Measurements from ENCODE around the gene SUPT3H.
A peak's percentile ranks its signal among the peaks of the same experiment; 100 is the strongest.

Gene SUPT3H

DNA sequence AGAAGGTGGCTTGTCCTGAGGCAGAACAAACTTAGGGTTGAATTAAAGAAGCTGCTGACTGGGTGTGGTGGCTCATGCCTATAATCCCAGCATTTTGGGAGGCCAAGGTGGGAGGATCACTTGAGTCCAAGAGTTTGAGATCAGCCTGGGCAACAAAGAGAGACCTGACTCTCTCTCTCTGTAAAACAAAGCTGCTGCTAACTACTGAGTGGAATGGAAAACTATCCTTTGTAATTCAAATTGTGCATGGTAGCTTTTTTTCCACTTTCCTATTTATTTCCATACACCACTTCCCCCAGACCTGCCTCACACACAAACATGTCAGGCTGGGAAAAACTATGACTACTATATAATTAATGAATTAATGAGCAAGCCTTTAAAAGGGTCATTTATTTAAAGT, 553.2 kb downstream of the SUPT3H start:
- TF ChIP-seq, protein P1, sequence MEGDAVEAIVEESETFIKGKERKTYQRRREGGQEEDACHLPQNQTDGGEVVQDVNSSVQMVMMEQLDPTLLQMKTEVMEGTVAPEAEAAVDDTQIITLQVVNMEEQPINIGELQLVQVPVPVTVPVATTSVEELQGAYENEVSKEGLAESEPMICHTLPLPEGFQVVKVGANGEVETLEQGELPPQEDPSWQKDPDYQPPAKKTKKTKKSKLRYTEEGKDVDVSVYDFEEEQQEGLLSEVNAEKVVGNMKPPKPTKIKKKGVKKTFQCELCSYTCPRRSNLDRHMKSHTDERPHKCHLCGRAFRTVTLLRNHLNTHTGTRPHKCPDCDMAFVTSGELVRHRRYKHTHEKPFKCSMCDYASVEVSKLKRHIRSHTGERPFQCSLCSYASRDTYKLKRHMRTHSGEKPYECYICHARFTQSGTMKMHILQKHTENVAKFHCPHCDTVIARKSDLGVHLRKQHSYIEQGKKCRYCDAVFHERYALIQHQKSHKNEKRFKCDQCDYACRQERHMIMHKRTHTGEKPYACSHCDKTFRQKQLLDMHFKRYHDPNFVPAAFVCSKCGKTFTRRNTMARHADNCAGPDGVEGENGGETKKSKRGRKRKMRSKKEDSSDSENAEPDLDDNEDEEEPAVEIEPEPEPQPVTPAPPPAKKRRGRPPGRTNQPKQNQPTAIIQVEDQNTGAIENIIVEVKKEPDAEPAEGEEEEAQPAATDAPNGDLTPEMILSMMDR (IDR thresholded peaks at IDR 0.05; ENCODE audit: low read depth, low read length): no peak
- no peak overlapping the region for H3K27ac ChIP-seq
- no peaks in the 10 kb centered on the region for H3K27me3 ChIP-seq (ENCODE audit: insufficient read depth, low read depth, severe bottlenecking)
- no peak overlapping the region for H3K4me3 ChIP-seq (ENCODE audit: low read depth, low read length)
- H3K36me3 ChIP-seq: no peaks in the 10 kb centered on the region
- DNase-seq: no peak
- no peaks in the 10 kb centered on the region for H3K9me3 ChIP-seq (ENCODE audit: severe bottlenecking)

GRCh38 chr6:44820759-44821158, 557.0 kb downstream of the SUPT3H start:
- TF ChIP-seq, protein P1 (IDR thresholded peaks at IDR 0.05; ENCODE audit: low read depth, low read length): no peak
- no peak overlapping the region for H3K4me3 ChIP-seq (ENCODE audit: low read depth, low read length)
- no peaks in the 10 kb centered on the region for H3K36me3 ChIP-seq
- no peak overlapping the region for H3K27ac ChIP-seq
- H3K9me3 ChIP-seq (ENCODE audit: severe bottlenecking): peaks cover 10% of the 10 kb centered on the region
- no peak for DNase-seq
- H3K27me3 ChIP-seq (ENCODE audit: insufficient read depth, low read depth, severe bottlenecking): no peaks in the 10 kb centered on the region

DNA sequence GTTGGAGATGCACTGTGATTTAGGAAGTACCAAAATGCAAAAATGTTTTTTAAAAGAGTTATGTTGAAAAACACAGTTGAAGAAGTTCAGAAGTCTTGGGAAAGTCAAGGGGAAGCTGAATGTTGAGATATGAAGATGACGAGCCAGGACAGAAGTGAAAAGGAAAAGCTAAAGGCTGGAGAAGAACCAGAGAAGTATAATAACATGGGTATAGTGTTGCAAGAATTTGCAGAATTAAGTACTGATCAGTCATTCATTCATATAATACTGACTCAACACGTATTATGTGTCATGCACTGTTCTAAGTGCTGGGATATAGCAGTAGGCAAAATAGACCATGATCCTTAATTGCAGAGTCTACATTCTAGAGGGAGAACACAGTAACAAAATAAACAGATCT, 557.4 kb downstream of the SUPT3H start:
- TF ChIP-seq, protein P1 (IDR thresholded peaks at IDR 0.05; ENCODE audit: low read depth, low read length): no peak
- H3K27me3 ChIP-seq (ENCODE audit: insufficient read depth, low read depth, severe bottlenecking): no peaks in the 10 kb centered on the region
- H3K9me3 ChIP-seq (ENCODE audit: severe bottlenecking): peaks cover 11% of the 10 kb centered on the region
- H3K27ac ChIP-seq: no peak overlapping the region
- no peak overlapping the region for H3K4me3 ChIP-seq (ENCODE audit: low read depth, low read length)
- no peak for DNase-seq
- no peaks in the 10 kb centered on the region for H3K36me3 ChIP-seq

GRCh38 chr6:44811456-44811855, 566.3 kb downstream of the SUPT3H start:
- Histone ChIP-seq H3K36me3 (no peaks in the 10 kb centered on the region), H3K4me3 (ENCODE audit: low read depth, low read length) (no peak overlapping the region), H3K9me3 (ENCODE audit: severe bottlenecking) (peaks cover 6% of the 10 kb centered on the region), H3K27me3 (ENCODE audit: insufficient read depth, low read depth, severe bottlenecking) (no peaks in the 10 kb centered on the region), H3K27ac (peak overlapping the region; percentile 87)
- TF ChIP-seq, protein P1 (IDR thresholded peaks at IDR 0.05; ENCODE audit: low read depth, low read length): no peak
- DNase-seq: no peak

- H3K9me3 ChIP-seq (ENCODE audit: severe bottlenecking): no peaks in the 10 kb centered on the region
- no peaks in the 10 kb centered on the region for H3K27me3 ChIP-seq (ENCODE audit: insufficient read depth, low read depth, severe bottlenecking)
- TF ChIP-seq, protein P1 (IDR thresholded peaks at IDR 0.05; ENCODE audit: low read depth, low read length): no peak
- no peak overlapping the region for H3K27ac ChIP-seq
- no peaks in the 10 kb centered on the region for H3K36me3 ChIP-seq
- no peak overlapping the region for H3K4me3 ChIP-seq (ENCODE audit: low read depth, low read length)
- no peak for DNase-seq
Observed at GRCh38 chr6:44809258-44809657, 568.5 kb downstream of the SUPT3H start.

- no peaks in the 10 kb centered on the region for H3K27me3 ChIP-seq (ENCODE audit: insufficient read depth, low read depth, severe bottlenecking)
- no peaks in the 10 kb centered on the region for H3K36me3 ChIP-seq
- TF ChIP-seq, protein P1 (IDR thresholded peaks at IDR 0.05; ENCODE audit: low read depth, low read length): no peak
- no peaks in the 10 kb centered on the region for H3K9me3 ChIP-seq (ENCODE audit: severe bottlenecking)
- H3K27ac ChIP-seq: no peak overlapping the region
- no peak for DNase-seq
- no peak overlapping the region for H3K4me3 ChIP-seq (ENCODE audit: low read depth, low read length)
Observed at GRCh38 chr6:44808148-44808547, 569.6 kb downstream of the SUPT3H start.

All from WERI-Rb-1 (cell line).